Heart left ventricle (tissue), 16 donors: ENCODE data around the gene TRIM66. TPM values are rescaled to one million over a fixed set of nuclear protein-coding genes. Genes with fewer than 3 reads are reported as not detected.

Experiments
- ATAC-seq, 4 donors: fragments of 200-7000 bp; cut with Tn5 transposase; one replicate each; pipeline ENCODE4 v1.9.1; 2020 to 2022; ENCODE audit warnings: moderate library complexity in 4 of 4, mild to moderate bottlenecking in 3 of 4, moderate number of reproducible peaks in 1 of 4
- DNase-seq, 5 donors: peaks; one replicate each; pipeline ENCODE4 v3.0.0-alpha.2; 2020
- H3K27ac ChIP-seq, 12 donors: fragments of 200-600 bp; sonication (generic) in 4 of 12; one replicate each; pipeline versions ENCODE4 v1.5.0 to v1.8.0; 2016 to 2022; ENCODE audit warnings: mild to moderate bottlenecking in 2 of 12
- H3K27me3 ChIP-seq, 9 donors: fragments of 200-600 bp; sonication (generic) in 2 of 9; one replicate each; pipeline versions ENCODE4 v1.5.1 to v1.8.0; 2016 to 2022; ENCODE audit warnings: mild to moderate bottlenecking in 3 of 9
- H3K36me3 ChIP-seq, 9 donors: fragments of 200-600 bp; sonication (generic) in 2 of 9; one replicate each; pipeline versions ENCODE4 v1.5.0 to v1.8.0; 2018 to 2022; ENCODE audit warnings: mild to moderate bottlenecking in 2 of 9
- H3K4me1 ChIP-seq, 12 donors: fragments of 200-600 bp; sonication (generic) in 4 of 12; one replicate each; pipeline versions ENCODE4 v1.5.0 to v1.8.0; 2016 to 2022; ENCODE audit warnings: mild to moderate bottlenecking in 3 of 12
- H3K4me3 ChIP-seq, 12 donors: fragments of 200-600 bp; sonication (generic) in 4 of 12; one replicate each; pipeline versions ENCODE4 v1.5.0 to v1.8.0; 2017 to 2022; ENCODE audit warnings: mild to moderate bottlenecking in 9 of 12, moderate library complexity in 4 of 12
- H3K9me3 ChIP-seq, 12 donors: fragments of 200-600 bp; sonication (generic) in 4 of 12; one replicate each; pipeline versions ENCODE4 v1.5.0 to v1.8.0; 2016 to 2022; ENCODE audit warnings: mild to moderate bottlenecking in 1 of 12
- POLR2A ChIP-seq, 2 donors: fragments of 450-650 bp; IDR thresholded peaks; one replicate each; pipeline ENCODE4 v1.6.1; 2017; ENCODE audit warnings: antibody characterized with exemption in 2 of 2, mild to moderate bottlenecking in 2 of 2, moderate library complexity in 2 of 2
- WGBS, 4 donors: extraction: QIAGEN DNeasy Blood & Tissue Kit in 2 of 4; methylation state at CpG; one replicate each; pipeline versions ENCODE4 v1.1.5 to v1.1.7; 2013 to 2018; 5-methylcytosine and 5-hydroxymethylcytosine counted together
- intact Hi-C, 10 donors: fragments of 100-400 bp; cut with DNase I; formaldehyde crosslinking; loops; one replicate each; pipeline versions ENCODE4 v1.11.1 to v1.14.2; 2022
- polyA plus RNA-seq, 2 donors: library from polyadenylated mRNA; stranded (reverse); fragments of 200-250 nt; gene quantifications; one replicate each; pipeline ENCODE4 v1.2.3, GENCODE V29; 2013
- total RNA-seq, 9 donors: library from RNA; depleted of rRNA in 2 of 9; stranded (reverse); fragments of >200 nt in 2 of 9; fragmentation: NEBNext Ultra II Directional in 3 of 9; extraction: Animal tissue kit (Norgen Biotek cat#: 25700) in 3 of 9; gene quantifications; one replicate each; pipeline versions ENCODE4 v1.1.0 to v1.2.4, GENCODE V29; 2016 to 2023
- TF ChIP-seq, protein P1 (sequence below), 12 donors: fragments of 200-600 bp; sonication (generic) in 4 of 12; IDR thresholded peaks; one replicate each; pipeline versions ENCODE4 v1.5.0 to v1.8.0; 2018 to 2022; ENCODE audit warnings: antibody characterized with exemption in 12 of 12, mild to moderate bottlenecking in 5 of 12
- donor health status: ischemic (EF 13 %, LVEDD 7.1; RV severe dilation, severe dysfunction).
- donor health status: healthy with polysubstance abuse.
- donor health status: DM: no; HTN: yes; CAD: no.
- donor health status: DM: no; HTN: no; CAD: no.
- donor health status: ischemic (EF 25% LVEDD 6.9; RV normal size, moderate dysfunction).
- donor health status: ischemic (EF 25% LVEDD 5.7; RV mildly dilated, moderate dysfunction).
- donor health status: healthy.
- donor health status: DM: yes; HTN: yes; CAD: no.
- donor health status: ischemic (EF 35%, LVEDD 5.7; RV mildly dilated, moderate dysfunction).
- donor health status: nonischemic (EF 11% LVEDD 7.7; RV severe dilation, severe dysfunction).
- donor health status: DM: yes; HTN: yes; CAD: no.
- donor health status: PGD.
- donor health status: ischemic (EF 29% LVEDD 5.4; RV normal size, mild dysfunction).
- donor health status: nonischemic (EF 23%, LVEDD 6.1; RV moderate dilation, normal function).

Gene TRIM66
- total and polyA plus RNA-seq, 11 donors, result 0.71 to 10.1 (median 3.8) TPM

GRCh38 chr11:8691601-8692000 lies 9.1 kb upstream of the TRIM66 start:
- 87 to 93% (median 93%) methylated on average over 6 of the region's 6 CpGs for WGBS, 4 donors
- ATAC-seq, result no peak
- intact Hi-C loops, result loop anchor here in 1 of 10 donors (5.0 kb wide), 1 partner anchor 121 kb away; a partner anchor contains a TSS
- H3K9me3 ChIP-seq, result no peaks in the 10 kb centered on the region
- H3K27ac ChIP-seq, result no peak overlapping the region
- DNase-seq, result no peak
- H3K36me3 ChIP-seq, result peaks cover 0 to 74% (median 60%) of the 10 kb centered on the region in 9 donors
- H3K4me1 ChIP-seq, result peaks cover 0 to 26% (median 10%) of the 10 kb centered on the region in 12 donors
- TF ChIP-seq, protein P1, sequence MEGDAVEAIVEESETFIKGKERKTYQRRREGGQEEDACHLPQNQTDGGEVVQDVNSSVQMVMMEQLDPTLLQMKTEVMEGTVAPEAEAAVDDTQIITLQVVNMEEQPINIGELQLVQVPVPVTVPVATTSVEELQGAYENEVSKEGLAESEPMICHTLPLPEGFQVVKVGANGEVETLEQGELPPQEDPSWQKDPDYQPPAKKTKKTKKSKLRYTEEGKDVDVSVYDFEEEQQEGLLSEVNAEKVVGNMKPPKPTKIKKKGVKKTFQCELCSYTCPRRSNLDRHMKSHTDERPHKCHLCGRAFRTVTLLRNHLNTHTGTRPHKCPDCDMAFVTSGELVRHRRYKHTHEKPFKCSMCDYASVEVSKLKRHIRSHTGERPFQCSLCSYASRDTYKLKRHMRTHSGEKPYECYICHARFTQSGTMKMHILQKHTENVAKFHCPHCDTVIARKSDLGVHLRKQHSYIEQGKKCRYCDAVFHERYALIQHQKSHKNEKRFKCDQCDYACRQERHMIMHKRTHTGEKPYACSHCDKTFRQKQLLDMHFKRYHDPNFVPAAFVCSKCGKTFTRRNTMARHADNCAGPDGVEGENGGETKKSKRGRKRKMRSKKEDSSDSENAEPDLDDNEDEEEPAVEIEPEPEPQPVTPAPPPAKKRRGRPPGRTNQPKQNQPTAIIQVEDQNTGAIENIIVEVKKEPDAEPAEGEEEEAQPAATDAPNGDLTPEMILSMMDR (IDR thresholded peaks at IDR 0.05), result no peak
- no peak for TF ChIP-seq POLR2A (IDR thresholded peaks at IDR 0.05)
- H3K27me3 ChIP-seq, result no peaks in the 10 kb centered on the region
- H3K4me3 ChIP-seq, result no peak overlapping the region

- peaks cover 0 to 26% (median 10%) of the 10 kb centered on the region in 12 donors for H3K4me1 ChIP-seq
- H3K9me3 ChIP-seq, result no peaks in the 10 kb centered on the region
- intact Hi-C loops, result loop anchor here in 1 of 10 donors (5.0 kb wide), 1 partner anchor 122 kb away; a partner anchor contains a TSS
- no peak overlapping the region for H3K4me3 ChIP-seq
- no peak for DNase-seq
- no peaks in the 10 kb centered on the region for H3K27me3 ChIP-seq
- no peak for ATAC-seq
- H3K36me3 ChIP-seq, result peaks cover 0 to 74% (median 60%) of the 10 kb centered on the region in 9 donors
- WGBS, 4 donors, result 88 to 93% (median 92%) methylated on average over 4 of the region's 4 CpGs
- no peak overlapping the region for H3K27ac ChIP-seq
- TF ChIP-seq, protein P1 (IDR thresholded peaks at IDR 0.05), result no peak
- TF ChIP-seq POLR2A (IDR thresholded peaks at IDR 0.05), result no peak
Measured at GRCh38 chr11:8690374-8691342, 8.2 kb upstream of the TRIM66 start.

GRCh38 chr11:8689726-8690255 lies 7.3 kb upstream of the TRIM66 start:
- DNase-seq, result no peak
- H3K4me3 ChIP-seq, result peak overlapping the region in 3 of 12 donors; percentile 66 to 68 (median 67)
- no peaks in the 10 kb centered on the region for H3K27me3 ChIP-seq
- TF ChIP-seq, protein P1 (IDR thresholded peaks at IDR 0.05), result no peak
- no peak for TF ChIP-seq POLR2A (IDR thresholded peaks at IDR 0.05)
- H3K4me1 ChIP-seq, result peaks cover 0 to 32% (median 12%) of the 10 kb centered on the region in 12 donors
- peak overlapping the region in 1 of 12 donors; percentile 88 for H3K27ac ChIP-seq
- peaks cover 0 to 74% (median 60%) of the 10 kb centered on the region in 9 donors for H3K36me3 ChIP-seq
- no peaks in the 10 kb centered on the region for H3K9me3 ChIP-seq
- intact Hi-C loops, result loop anchor here in 9 of 10 donors (2.0 to 10.0 kb wide), 12 partner anchors 117 to 275 kb away; partner anchors contain the start of genes TMEM9B (in 4 of the 9) and AKIP1 (in 2 of the 9)
- WGBS, 4 donors, result 91 to 95% (median 94%) methylated on average over 8 of the region's 8 CpGs
- ATAC-seq, result no peak
